ENCODE results near the gene HNRNPLL. TPM values are rescaled to one million over a fixed set of nuclear protein-coding genes. Genes with fewer than 3 reads are reported as not detected.

The HNRNPLL gene
- polyA plus RNA-seq, 1 of the 3 experiments (the other 2 are of a cell fraction) = 24.4 TPM

DNA sequence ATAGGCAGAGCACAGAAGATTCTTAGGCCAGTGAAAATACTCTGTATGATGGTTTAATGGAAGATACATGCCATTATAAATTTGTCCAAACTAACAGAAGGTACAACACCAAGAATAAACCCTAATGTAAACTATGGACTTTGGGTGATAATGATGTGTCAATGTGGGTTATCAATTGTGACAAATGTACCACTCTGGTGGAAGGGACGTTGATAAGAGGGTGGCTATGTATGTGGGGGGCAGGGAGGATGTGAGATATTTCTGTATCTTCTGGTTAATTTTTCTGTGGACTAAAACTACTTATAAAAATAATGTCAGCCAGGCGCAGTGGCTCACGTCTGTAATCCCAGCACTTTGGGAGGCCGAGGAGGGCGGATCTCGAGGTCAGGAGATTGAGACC is 86.2 kb downstream of the HNRNPLL start (continued):
- TF ChIP-seq, protein P1, sequence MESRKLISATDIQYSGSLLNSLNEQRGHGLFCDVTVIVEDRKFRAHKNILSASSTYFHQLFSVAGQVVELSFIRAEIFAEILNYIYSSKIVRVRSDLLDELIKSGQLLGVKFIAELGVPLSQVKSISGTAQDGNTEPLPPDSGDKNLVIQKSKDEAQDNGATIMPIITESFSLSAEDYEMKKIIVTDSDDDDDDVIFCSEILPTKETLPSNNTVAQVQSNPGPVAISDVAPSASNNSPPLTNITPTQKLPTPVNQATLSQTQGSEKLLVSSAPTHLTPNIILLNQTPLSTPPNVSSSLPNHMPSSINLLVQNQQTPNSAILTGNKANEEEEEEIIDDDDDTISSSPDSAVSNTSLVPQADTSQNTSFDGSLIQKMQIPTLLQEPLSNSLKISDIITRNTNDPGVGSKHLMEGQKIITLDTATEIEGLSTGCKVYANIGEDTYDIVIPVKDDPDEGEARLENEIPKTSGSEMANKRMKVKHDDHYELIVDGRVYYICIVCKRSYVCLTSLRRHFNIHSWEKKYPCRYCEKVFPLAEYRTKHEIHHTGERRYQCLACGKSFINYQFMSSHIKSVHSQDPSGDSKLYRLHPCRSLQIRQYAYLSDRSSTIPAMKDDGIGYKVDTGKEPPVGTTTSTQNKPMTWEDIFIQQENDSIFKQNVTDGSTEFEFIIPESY (IDR thresholded peaks at IDR 0.05; ENCODE audit: borderline replicate concordance, low read depth) = no peak

DNA sequence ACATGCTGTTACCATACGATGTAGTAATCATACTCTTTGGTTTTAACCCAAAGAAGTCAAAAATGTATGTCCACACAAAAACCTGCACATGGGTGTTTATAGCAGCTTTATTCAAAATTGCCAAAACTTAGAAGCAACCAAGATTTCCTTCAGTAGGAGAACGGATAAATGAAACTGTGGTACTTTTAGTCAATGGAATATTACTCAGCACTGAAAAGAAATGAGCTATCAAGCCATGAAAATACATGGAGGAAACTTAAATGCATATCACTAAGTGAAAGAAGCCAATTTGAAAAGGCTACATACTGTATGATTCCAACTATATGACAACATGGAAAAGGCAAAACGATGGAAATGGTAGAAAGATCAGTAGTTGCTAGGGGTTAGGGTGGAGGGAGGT is 86.6 kb downstream of the HNRNPLL start:
- CTCF ChIA-PET = interaction anchor here (1.1 to 1.4 kb wide), 2 partner anchors 20 to 140 kb away, joined by 3 to 5 read pairs; no protein-coding TSS in a partner anchor
- no peak overlapping the region for H3K9ac ChIP-seq
- TF ChIP-seq RXRA (IDR thresholded peaks at IDR 0.05; ENCODE audit: borderline replicate concordance, low read depth) (no peak), EZH2phosphoT487 (IDR thresholded peaks at IDR 0.05; ENCODE audit: borderline replicate concordance, low read depth) (no peak), RFX5 (IDR thresholded peaks at IDR 0.05; ENCODE audit: low read length) (no peak), MXI1 (IDR thresholded peaks at IDR 0.05; ENCODE audit: low read depth, low read length) (no peak), FOSL2 (IDR thresholded peaks at IDR 0.05; ENCODE audit: borderline replicate concordance, low read depth) (no peak)
- DNase-seq = no peak
- no peaks in the 10 kb centered on the region for H4K20me1 ChIP-seq (ENCODE audit: insufficient read depth)
- H3K27ac ChIP-seq (ENCODE audit: low read depth in 2 of 2, low read length in 1 of 2) = no peak overlapping the region
- no peaks in the 10 kb centered on the region for H3K79me2 ChIP-seq (ENCODE audit: insufficient read depth)
- H3K4me1 ChIP-seq (ENCODE audit: control insufficient read depth in 1 of 2, insufficient read depth in 2 of 2, low read depth in 1 of 2, low read length in 1 of 2) = peaks cover 0 to 2% of the 10 kb centered on the region in 2 experiments; a peak in 1 of 4 replicates
- H3K4me3 ChIP-seq (ENCODE audit: low read depth in 2 of 2, low read length in 1 of 2) = no peak overlapping the region
- H3K9me2 ChIP-seq = no peaks in the 10 kb centered on the region
- H3F3A ChIP-seq (replicated peaks; ENCODE audit: insufficient read depth) = peaks cover 6% of the 10 kb centered on the region
- no peaks in the 10 kb centered on the region for H3K27me3 ChIP-seq (ENCODE audit: insufficient read depth)
- no peak overlapping the region for H2AFZ ChIP-seq (ENCODE audit: low read depth)
- H3K4me2 ChIP-seq = no peak overlapping the region
- POLR2A ChIA-PET = no interaction called here
- H3K9me3 ChIP-seq = no peaks in the 10 kb centered on the region
- no peaks in the 10 kb centered on the region for H3K36me3 ChIP-seq (replicated peaks in 1 of 2; ENCODE audit: control insufficient read depth in 1 of 2, insufficient read depth in 2 of 2, low read length in 1 of 2)
- 95% methylated on average over 3 of the region's 3 CpGs for WGBS (ENCODE audit: low lambda C conversion rate)

DNA sequence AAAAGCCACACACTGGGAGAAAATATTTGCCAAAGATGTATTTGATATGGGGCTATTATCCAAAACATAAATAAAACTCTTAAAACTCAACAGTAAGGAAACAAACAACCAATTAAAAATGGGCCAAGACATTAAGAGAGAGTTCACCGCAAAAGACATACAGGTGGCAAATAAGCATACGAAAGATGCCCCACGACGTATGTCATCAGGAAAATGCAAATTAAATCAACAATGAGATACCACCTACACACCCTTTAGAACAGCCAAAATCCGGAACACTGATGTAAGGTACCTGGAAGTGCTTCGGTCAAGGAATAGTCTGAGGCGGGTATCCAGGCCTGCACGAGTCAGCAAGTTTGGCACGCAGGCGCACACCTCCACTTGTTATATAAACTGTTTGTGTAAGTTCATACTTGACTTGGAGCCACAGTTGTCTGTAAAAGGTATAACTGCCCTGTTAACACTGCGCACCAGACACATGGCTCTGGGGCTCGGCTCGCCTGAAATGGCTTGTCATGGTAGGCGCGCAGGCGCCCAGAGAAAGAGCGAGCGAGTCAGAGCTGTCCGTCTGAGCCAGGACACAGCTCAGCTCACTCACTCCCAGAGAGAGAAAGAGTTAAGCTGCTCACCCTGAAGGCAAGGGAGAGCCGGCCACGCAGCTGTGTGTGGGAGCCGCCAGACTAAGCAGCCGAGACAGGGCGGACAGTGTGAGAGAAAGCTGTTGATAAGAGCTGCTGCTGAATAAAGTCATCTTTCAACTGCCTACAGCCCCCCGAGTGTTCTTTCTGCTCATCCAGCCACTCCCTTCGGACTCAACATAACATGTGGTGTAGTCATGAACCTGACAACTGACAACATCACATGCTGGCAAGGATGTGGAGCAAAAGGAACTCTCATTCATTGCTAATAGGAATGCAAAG is 87.3 kb downstream of the HNRNPLL start:
- H3K4me3 ChIP-seq (ENCODE audit: low read depth in 2 of 2, low read length in 1 of 2) = no peak overlapping the region
- H3K9ac ChIP-seq = no peak overlapping the region
- H3K36me3 ChIP-seq (replicated peaks in 1 of 2; ENCODE audit: control insufficient read depth in 1 of 2, insufficient read depth in 2 of 2, low read length in 1 of 2) = no peaks in the 10 kb centered on the region
- H3F3A ChIP-seq (replicated peaks; ENCODE audit: insufficient read depth) = peaks cover 6% of the 10 kb centered on the region
- no peak overlapping the region for H3K4me2 ChIP-seq
- ChIA-PET CTCF (interaction anchor here (1.1 to 1.4 kb wide), 3 partner anchors 21 to 200 kb away, joined by 3 to 5 read pairs (median 3); no protein-coding TSS in a partner anchor), POLR2A (no interaction called here)
- H2AFZ ChIP-seq (ENCODE audit: low read depth) = no peak overlapping the region
- no peak overlapping the region for H3K27ac ChIP-seq (ENCODE audit: low read depth in 2 of 2, low read length in 1 of 2)
- H3K9me3 ChIP-seq = no peaks in the 10 kb centered on the region
- no peaks in the 10 kb centered on the region for H3K9me2 ChIP-seq
- DNase-seq = no peak
- no peaks in the 10 kb centered on the region for H3K79me2 ChIP-seq (ENCODE audit: insufficient read depth)
- H3K4me1 ChIP-seq (ENCODE audit: control insufficient read depth in 1 of 2, insufficient read depth in 2 of 2, low read depth in 1 of 2, low read length in 1 of 2) = peaks cover 0 to 2% of the 10 kb centered on the region in 2 experiments; a peak in 1 of 4 replicates
- TF ChIP-seq SMC3 (IDR thresholded peaks at IDR 0.05; ENCODE audit: low read depth, low read length) (no peak), FOSL2 (IDR thresholded peaks at IDR 0.05; ENCODE audit: borderline replicate concordance, low read depth) (no peak), FOXM1 (IDR thresholded peaks at IDR 0.05; ENCODE audit: low read depth) (no peak), RXRA (IDR thresholded peaks at IDR 0.05; ENCODE audit: borderline replicate concordance, low read depth) (no peak), ELF1 (IDR thresholded peaks at IDR 0.05) (no peak), GATA2 (CRISPR knock-in tag; IDR thresholded peaks at IDR 0.05) (no peak), SIN3A (IDR thresholded peaks at IDR 0.05; ENCODE audit: borderline replicate concordance, low read depth, low read length) (no peak)
- H4K20me1 ChIP-seq (ENCODE audit: insufficient read depth) = no peaks in the 10 kb centered on the region
- H3K27me3 ChIP-seq (ENCODE audit: insufficient read depth) = no peaks in the 10 kb centered on the region
- 92% methylated on average over 26 of the region's 26 CpGs for WGBS (ENCODE audit: low lambda C conversion rate)

Data from SK-N-SH (cell line).